Measurements from ENCODE around the gene MPRIP.

Gene MPRIP

DNA sequence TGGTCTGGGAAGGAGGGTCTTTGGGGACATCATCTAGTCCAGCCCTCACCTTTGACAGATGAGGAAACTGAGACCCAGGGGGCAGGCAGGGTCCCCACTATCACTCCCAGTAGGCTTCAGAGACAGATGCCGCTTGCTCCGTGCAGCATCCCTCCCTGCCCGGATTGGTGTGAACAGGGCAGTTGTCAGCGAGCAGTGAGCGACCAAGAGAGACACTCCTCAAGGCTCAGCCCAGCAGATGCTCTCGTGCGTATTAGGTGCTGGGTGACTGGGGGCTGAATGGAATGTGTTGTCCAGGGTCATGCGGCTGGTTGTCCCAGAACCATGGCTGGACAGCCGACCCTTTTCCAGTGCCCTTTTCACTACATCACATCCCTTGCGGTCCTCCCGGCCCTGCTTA is 49.0 kb downstream of the MPRIP start:
- no peak for DNase-seq

- DNase-seq = no peak
Measured at GRCh38 chr17:17091856-17092756, 49.8 kb downstream of the MPRIP start.

- no peak for DNase-seq
Measured at GRCh38 chr17:17093764-17094163, 51.5 kb downstream of the MPRIP start.

GRCh38 chr17:17096438-17097178 is 54.4 kb downstream of the MPRIP start:
- no peak for DNase-seq

- no peak for DNase-seq
Measured at GRCh38 chr17:17097763-17098345, 55.6 kb downstream of the MPRIP start.

DNA sequence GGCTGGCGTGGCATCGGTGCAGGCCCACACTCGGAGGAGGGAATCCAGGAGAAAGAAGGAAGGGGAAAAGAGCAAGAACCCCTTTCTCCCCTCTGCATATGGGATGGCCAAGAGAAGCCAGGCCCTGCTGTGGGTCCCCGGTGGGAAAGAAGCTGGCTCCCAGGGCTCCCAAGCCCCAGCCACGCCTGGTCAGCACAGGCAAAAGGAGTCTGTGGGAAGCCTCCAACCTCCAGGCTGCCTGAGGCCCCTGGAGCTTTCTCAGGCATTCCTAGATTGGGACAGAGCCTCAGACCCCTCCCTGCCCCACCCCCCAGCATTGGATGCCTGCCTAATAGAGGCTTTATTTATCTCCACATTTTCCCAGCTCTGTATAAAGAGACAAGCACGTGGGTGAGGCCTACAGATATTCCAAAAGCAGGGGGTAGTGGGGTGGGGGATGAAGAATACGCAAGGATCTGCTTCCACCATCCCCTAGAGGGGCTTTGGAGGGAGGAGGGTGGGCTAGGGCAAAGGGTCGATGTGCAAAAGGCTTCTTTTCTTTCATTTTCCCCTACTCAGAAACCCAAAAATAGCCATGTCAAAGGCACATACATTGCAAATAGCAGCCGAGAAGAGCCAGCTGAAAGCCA is 56.4 kb downstream of the MPRIP start:
- DNase-seq = no peak

- DNase-seq = no peak
Measured at GRCh38 chr17:17102176-17102575, 59.9 kb downstream of the MPRIP start.

GRCh38 chr17:17103160-17103559 is 60.9 kb downstream of the MPRIP start:
- no peak for DNase-seq

DNA sequence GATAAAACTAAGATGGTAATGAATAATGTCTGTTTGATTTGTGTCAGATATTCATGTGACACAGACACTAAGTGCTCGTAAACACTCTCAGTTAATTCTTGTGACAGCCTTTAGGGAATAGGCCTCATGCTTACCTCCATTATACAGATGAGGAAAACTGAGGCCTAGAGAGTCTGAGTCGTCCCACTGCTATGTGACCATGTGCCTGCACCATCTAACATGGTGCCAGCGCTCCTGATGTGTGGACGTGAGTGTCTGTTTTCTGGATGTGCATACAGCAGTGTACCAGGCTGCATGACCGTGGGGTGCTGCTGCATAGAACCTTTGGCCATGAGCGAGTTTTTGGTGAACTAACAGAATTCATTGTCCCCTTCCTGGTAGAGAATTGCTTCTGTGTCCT is 61.8 kb downstream of the MPRIP start:
- DNase-seq = no peak

- no peak for DNase-seq
Measured at GRCh38 chr17:17104494-17104893, 62.2 kb downstream of the MPRIP start.

DNA sequence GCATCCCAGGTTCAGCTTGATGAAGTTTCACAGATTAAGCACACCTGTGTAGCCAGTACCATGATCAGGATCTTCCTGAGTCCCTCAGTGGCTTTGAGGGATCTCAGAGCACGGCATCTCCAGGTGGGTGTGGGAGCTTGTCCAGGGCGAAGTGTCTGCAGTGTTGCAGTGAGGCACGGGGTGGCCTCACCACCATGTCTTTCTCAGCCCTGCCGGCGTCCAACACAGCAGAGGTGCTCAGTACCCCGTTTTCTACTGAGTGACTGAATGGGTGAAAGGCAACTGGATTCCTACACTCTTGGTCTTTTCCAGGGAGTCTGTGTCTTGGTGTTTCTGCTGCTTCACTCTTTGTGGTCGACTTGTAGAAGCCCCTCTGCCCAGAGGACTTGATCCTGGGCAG is 63.7 kb downstream of the MPRIP start:
- no peak for DNase-seq

DNA sequence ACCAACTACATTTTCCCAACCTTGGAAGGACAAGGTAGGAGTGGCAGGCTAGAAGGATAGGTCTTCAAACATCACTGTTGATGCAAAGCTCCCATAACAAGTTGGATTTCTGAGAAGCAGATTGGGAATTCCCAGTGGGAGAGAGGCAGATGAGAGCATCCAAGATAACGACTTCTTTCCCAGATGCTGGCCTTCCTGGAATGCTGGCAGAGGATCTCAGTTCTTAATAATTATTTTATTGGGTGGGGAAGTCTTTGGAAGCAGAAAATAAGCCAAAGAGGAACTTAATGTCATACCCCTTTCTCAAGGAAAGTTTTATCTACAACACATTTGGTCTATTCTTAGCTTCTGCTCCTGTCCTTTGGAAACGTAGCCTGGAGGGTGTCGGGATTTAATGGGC is 64.5 kb downstream of the MPRIP start:
- DNase-seq = no peak

DNA sequence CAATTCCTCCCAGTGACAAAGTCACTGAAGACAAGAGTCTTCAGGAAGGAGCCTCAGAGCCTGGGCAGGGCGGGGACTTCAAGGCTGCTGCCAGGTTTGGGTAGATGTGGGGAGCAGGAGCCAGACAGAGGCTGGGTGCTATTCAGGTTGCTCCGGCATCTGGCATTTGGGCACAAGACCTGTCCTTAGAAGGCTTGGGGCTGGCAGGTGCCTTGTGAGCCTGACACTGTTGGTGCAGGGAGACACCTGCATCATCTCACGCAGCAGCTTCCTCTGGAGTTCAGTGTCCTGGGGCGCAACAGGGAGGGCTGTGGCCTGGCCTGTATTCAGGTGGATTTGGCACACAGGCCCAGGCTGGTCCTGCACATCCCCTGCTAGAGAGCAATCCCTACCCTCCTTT is 65.0 kb downstream of the MPRIP start:
- DNase-seq = no peak

DNA sequence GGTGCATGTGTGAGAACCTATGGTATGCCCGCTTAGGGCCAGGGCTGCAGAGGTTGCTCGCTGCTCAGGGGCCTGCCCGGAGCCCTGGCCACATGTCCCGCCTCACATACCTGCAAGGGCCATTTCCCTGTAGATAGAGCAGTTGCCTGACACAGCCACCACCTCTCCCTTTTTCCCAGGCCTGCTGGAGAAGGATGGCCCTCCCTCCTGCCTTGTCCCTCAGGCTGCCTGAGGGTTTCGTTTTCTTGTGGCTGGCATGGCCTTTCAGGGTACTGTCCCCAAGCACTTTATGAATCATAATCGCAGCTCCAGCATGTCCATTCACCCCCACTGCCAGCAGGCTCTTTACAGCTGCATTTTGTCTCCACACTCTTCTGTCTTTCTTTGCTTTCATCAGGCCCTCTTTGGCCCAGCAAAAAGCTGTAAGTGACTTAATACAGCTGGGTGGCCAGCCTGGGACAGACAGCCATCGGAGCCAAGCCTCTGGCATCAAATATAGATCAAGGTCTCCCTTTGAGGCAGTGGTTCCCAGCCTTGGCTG is 65.7 kb downstream of the MPRIP start:
- no peak for DNase-seq

DNA sequence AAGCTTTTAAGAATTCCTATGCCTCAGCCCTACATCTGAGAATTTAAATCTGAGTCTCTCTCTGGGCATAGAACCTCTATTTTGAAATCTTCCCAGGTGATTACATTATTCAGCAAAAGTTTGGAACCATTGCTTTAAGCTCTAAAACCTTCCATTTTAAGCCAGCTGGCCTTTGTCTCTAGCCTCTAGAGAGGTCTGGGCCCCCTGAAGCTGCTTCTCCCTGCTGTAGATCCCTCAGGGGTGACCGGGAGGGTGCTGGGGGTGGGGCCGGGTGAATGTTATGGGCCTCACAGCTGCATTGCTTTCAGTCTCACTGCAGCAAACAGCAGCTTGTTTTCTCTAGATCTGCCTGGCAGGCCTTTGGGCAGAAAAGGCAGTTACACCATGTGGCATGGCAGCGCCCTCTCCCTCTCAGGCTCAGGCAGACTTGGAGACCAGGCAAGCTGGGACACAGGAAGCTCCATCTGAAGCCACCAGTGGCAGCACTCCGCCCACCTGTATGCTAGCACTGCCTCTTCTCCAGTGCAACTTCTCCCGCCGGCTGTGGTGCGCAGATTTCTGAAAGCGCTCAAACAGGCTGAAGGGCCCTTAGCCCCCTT is 66.3 kb downstream of the MPRIP start:
- no peak for DNase-seq

- DNase-seq = no peak
Measured at GRCh38 chr17:17109256-17109655, 67.0 kb downstream of the MPRIP start.

- no peak for DNase-seq
Measured at GRCh38 chr17:17109907-17110306, 67.7 kb downstream of the MPRIP start.

DNA sequence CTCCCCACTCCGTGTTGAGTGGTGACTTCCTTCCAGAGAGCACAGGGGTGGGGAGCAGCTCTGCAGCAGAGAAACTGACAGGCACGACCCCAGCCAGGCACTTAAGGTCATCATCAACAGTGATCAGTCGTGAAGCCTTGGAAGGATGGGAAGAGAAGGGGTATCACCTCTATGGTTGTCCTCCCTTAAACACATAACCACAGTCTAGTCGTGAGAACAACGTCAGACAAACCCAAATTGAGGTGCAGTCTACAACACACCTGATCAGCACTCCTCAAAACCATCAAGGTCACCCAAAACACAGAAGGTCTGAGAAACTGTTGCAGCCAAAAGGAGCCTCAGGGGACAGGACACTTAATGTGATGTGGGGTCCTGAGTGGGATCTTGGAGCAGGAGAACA is 68.3 kb downstream of the MPRIP start:
- DNase-seq = no peak

DNA sequence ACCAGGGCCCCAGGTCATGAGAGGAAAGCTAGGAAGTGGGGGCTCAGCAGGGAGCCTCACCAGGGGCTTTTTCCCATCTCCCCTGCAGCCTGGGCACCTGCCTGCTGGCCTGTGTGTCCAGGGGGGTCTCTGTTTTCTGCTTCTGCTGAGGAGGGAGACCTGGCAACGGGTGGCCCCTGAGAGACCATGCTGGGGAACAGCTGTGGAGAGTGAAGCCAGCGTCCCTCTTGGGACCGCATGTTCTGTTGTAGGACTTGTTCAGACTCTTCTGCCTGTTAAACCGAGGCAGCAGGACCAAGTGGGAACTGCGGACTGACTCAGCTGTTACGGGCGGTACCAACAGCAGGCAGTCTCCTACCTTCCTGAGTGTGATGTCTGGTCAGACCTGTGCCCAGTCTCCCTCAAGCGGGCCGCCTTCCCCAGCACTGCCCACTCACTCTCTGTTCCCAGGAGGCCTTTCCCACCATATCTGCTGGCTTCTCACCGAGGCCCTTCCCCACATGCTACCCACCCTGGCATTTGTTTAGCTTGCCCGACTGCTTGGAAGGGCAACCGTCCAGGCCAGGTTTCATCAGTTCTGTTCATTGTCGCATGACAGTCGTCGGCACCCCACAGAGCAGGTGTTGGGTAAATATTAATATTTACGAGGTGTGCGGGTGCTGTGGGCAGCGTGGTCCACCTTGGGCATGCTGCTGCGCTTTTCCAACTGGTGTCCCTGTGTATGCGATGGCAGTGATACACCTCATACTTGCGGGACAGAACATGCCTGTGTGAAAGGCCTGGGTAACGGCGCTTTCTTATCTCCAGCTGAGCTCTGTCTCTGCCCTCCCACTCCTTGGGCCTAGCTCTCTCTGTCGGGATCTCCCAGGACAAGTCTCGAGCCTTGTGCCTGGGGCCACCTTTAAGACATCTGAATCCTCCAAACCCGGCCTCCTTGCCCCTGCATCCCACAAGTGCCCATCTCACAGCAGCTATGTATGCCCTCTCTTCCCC is 69.4 kb downstream of the MPRIP start:
- DNase-seq = no peak

DNA sequence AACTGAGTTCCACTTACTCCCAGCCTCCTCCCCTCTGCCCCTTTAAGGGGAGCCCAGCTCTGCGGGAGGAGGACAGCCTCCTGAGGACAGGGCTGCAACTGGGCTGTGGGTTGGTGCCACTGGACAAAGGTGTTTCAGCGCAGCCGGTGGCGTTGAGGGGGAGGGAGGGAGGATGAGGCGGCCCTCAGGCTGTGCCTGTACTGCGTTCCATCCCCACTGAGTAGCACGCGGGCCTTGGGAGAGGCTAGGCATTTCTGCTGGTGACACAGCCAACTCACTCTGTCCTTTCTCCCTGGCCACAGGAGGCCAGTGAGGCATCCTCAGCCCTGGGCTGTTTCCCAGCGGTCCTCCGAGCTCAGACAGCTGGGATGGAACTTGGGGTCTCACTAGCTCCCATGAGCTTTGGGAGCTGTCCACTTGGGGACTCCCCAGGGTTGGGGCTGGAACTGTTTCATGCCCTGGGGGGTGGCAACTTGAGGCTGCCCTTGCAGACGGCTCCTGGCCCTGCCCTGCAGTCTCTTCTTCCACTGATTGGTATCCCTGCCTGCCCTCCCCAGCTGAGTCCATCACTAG is 70.5 kb downstream of the MPRIP start:
- DNase-seq = no peak

- no peak for DNase-seq
Measured at GRCh38 chr17:17114592-17115225, 72.5 kb downstream of the MPRIP start.

Data from DMS79 treated with DMSO at 0.1 percent for 48 hours (cell line).